ENCODE results near the gene GOLPH3L. TPM values are rescaled to one million over a fixed set of nuclear protein-coding genes. Genes with fewer than 3 reads are reported as not detected.
"Not testable (repeated sequence)": the region's sequence is repeated elsewhere in the genome, so short reads cannot be mapped to it uniquely, and the experiment has no call there.

Gene GOLPH3L
- total RNA-seq, 4 donors from 2014 or later, result 9.8 to 18.6 (median 15.7) TPM

- H3K36me3 ChIP-seq, result peaks cover 0 to 33% of the 10 kb centered on the region in 2 donors
- no peak for TF ChIP-seq POLR2A (IDR thresholded peaks at IDR 0.05)
- TF ChIP-seq, protein P1, sequence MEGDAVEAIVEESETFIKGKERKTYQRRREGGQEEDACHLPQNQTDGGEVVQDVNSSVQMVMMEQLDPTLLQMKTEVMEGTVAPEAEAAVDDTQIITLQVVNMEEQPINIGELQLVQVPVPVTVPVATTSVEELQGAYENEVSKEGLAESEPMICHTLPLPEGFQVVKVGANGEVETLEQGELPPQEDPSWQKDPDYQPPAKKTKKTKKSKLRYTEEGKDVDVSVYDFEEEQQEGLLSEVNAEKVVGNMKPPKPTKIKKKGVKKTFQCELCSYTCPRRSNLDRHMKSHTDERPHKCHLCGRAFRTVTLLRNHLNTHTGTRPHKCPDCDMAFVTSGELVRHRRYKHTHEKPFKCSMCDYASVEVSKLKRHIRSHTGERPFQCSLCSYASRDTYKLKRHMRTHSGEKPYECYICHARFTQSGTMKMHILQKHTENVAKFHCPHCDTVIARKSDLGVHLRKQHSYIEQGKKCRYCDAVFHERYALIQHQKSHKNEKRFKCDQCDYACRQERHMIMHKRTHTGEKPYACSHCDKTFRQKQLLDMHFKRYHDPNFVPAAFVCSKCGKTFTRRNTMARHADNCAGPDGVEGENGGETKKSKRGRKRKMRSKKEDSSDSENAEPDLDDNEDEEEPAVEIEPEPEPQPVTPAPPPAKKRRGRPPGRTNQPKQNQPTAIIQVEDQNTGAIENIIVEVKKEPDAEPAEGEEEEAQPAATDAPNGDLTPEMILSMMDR (IDR thresholded peaks at IDR 0.05 in 4 of 5, conservative IDR thresholded peaks at IDR 0.05 in 1 of 5), result no peak
- intact Hi-C loops (cut with DNase I; ENCODE audit: low total_unique reads) (no loop called here), in situ Hi-C loops (cut with MboI; ENCODE audit: low sequenced_read_pairs in 4 of 4) (no loop called here)
- ATAC-seq (no peak), DNase-seq (no peak)
- H3K27ac ChIP-seq, result no peak overlapping the region
- peaks cover 5 to 6% of the 10 kb centered on the region in 2 donors for H3K4me1 ChIP-seq
- H3K4me3 ChIP-seq, result no peak overlapping the region
- no peaks in the 10 kb centered on the region for H3K27me3 ChIP-seq
- H3K9me3 ChIP-seq, result no peaks in the 10 kb centered on the region
These were observed 34.1 kb downstream of the GOLPH3L start for GRCh38 chr1:150662811-150663210.

DNA sequence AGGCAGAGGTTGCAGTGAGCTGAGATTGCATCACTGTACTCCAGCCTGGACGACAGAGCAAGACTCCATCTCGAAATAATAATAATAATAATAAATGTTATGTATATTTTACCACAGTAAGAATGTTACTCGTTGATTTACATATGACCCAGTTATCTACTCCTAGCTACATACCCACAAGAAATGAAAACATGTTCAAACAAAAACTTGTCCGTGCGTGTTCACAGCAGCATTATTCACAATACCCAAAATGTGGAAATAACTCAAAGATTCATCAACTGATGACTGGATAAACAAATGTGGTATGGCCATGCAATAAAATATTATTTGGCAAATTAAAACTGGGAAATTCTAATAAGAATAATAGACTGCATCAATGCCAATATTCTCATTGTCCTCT, 35.8 kb downstream of the GOLPH3L start:
- no peaks in the 10 kb centered on the region for H3K27me3 ChIP-seq
- no peak overlapping the region for H3K27ac ChIP-seq
- no peaks in the 10 kb centered on the region for H3K4me1 ChIP-seq
- no peak overlapping the region for H3K4me3 ChIP-seq
- DNase-seq (no peak), ATAC-seq (no peak)
- in situ Hi-C loops (cut with MboI; ENCODE audit: low sequenced_read_pairs in 4 of 4) (no loop called here), intact Hi-C loops (cut with DNase I; ENCODE audit: low total_unique reads) (no loop called here)
- no peak for TF ChIP-seq POLR2A (IDR thresholded peaks at IDR 0.05)
- TF ChIP-seq, protein P1 (IDR thresholded peaks at IDR 0.05 in 4 of 5, conservative IDR thresholded peaks at IDR 0.05 in 1 of 5), result no peak
- H3K36me3 ChIP-seq, result peaks cover 0 to 43% of the 10 kb centered on the region in 2 donors
- no peaks in the 10 kb centered on the region for H3K9me3 ChIP-seq

DNA sequence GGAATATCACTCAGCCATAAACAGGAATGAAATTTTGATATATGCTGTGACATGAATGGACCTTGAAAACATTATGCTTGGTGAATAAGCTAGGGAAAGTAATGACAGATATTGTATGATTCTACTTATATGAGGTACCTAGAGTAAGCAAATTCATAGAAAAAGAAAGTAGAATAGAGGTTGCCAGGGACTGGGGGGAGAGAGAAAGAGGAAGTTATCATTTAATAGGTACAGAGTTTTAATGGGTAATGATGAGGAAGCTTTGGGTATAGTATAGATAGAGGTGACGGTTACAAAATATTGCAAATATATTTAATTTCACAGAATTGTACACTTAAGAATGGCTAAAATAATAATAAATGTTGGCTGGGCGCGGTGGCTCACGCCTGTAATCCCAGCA, 36.4 kb downstream of the GOLPH3L start:
- TF ChIP-seq POLR2A (IDR thresholded peaks at IDR 0.05), result no peak
- H3K4me3 ChIP-seq, result no peak overlapping the region
- no peaks in the 10 kb centered on the region for H3K4me1 ChIP-seq
- in situ Hi-C loops (cut with MboI; ENCODE audit: low sequenced_read_pairs in 4 of 4), result no loop called here
- no peak overlapping the region for H3K27ac ChIP-seq
- ATAC-seq (no peak), DNase-seq (no peak)
- H3K27me3 ChIP-seq, result no peaks in the 10 kb centered on the region
- intact Hi-C loops (cut with DNase I; ENCODE audit: low total_unique reads), result no loop called here
- H3K36me3 ChIP-seq, result peaks cover 0 to 43% of the 10 kb centered on the region in 2 donors
- no peaks in the 10 kb centered on the region for H3K9me3 ChIP-seq

- intact Hi-C loops (cut with DNase I; ENCODE audit: low total_unique reads); DNase-seq; ATAC-seq; in situ Hi-C loops (cut with MboI; ENCODE audit: low sequenced_read_pairs in 4 of 4); H3K27ac ChIP-seq; H3K4me1 ChIP-seq; H3K4me3 ChIP-seq; H3K27me3 ChIP-seq; H3K9me3 ChIP-seq: not testable (repeated sequence)
- H3K36me3 ChIP-seq, result peaks cover 0 to 33% of the 10 kb centered on the region in 2 donors
These were observed 39.9 kb downstream of the GOLPH3L start for GRCh38 chr1:150657064-150657463.

DNA sequence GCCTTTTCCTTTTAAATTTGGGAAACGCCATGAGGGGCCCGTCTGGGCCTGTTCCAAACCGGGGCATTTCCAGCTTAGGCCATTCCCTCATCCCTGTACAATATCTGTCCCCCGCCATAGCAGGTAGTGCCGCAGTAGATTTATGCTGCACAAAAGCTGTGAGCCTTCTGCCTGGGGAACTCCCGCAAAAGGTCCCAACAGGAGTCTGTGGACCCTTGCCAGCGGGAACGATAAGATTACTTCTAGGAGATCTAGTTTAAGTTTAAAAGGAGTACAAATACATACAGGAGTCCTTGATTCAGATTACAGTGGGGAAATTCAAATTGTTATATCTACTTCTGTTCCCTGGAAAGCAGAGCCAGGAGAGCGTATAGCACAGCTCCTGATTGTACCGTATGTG, 42.3 kb downstream of the GOLPH3L start:
- in situ Hi-C loops (cut with MboI; ENCODE audit: low sequenced_read_pairs in 4 of 4), result not testable (repeated sequence)

GRCh38 chr1:150650193-150650592, 46.8 kb downstream of the GOLPH3L start:
- H3K27ac ChIP-seq, result no peak overlapping the region
- H3K4me1 ChIP-seq, result no peaks in the 10 kb centered on the region
- H3K4me3 ChIP-seq, result no peak overlapping the region
- TF ChIP-seq, protein P1 (IDR thresholded peaks at IDR 0.05 in 4 of 5, conservative IDR thresholded peaks at IDR 0.05 in 1 of 5), result no peak
- no peak for TF ChIP-seq POLR2A (IDR thresholded peaks at IDR 0.05)
- no peaks in the 10 kb centered on the region for H3K27me3 ChIP-seq
- ATAC-seq (no peak), DNase-seq (no peak)
- H3K36me3 ChIP-seq, result peaks cover 0 to 37% of the 10 kb centered on the region in 2 donors
- intact Hi-C loops (cut with DNase I; ENCODE audit: low total_unique reads), result no loop called here
- no peaks in the 10 kb centered on the region for H3K9me3 ChIP-seq
- in situ Hi-C loops (cut with MboI; ENCODE audit: low sequenced_read_pairs in 4 of 4), result no loop called here

More for the DNA sequence above, 42.3 kb downstream of the GOLPH3L start:
- H3K4me1 ChIP-seq; ATAC-seq; H3K27ac ChIP-seq; DNase-seq; H3K9me3 ChIP-seq; intact Hi-C loops (cut with DNase I; ENCODE audit: low total_unique reads); H3K27me3 ChIP-seq; H3K4me3 ChIP-seq: not testable (repeated sequence)
- H3K36me3 ChIP-seq, result peaks cover 0 to 11% of the 10 kb centered on the region in 2 donors
